ENCODE data around the gene EPB41L1.
"Not testable (repeated sequence)": the region's sequence is repeated elsewhere in the genome, so short reads cannot be mapped to it uniquely, and the experiment has no call there.

Gene EPB41L1

GRCh38 chr20:36125097-36125496 is 29.4 kb upstream of the EPB41L1 start:
- no peak for DNase-seq

- DNase-seq, result peak in 10 of 58 donors; percentile 10 to 41 (median 21)
These were observed 27.6 kb upstream of the EPB41L1 start for GRCh38 chr20:36126836-36127527.

GRCh38 chr20:36128463-36129159 is 25.9 kb upstream of the EPB41L1 start:
- DNase-seq, result no peak

- no peak for DNase-seq
These were observed 25.4 kb upstream of the EPB41L1 start for GRCh38 chr20:36129160-36129543.

GRCh38 chr20:36130390-36130789 is 24.1 kb upstream of the EPB41L1 start:
- no peak for DNase-seq

- DNase-seq, result peak in 3 of 58 donors; percentile 3 to 20 (median 14)
These were observed 21.7 kb upstream of the EPB41L1 start for GRCh38 chr20:36132802-36133211.

- DNase-seq, result no peak
These were observed 20.7 kb upstream of the EPB41L1 start for GRCh38 chr20:36133821-36134220.

- DNase-seq, result no peak
These were observed 19.4 kb upstream of the EPB41L1 start for GRCh38 chr20:36135159-36135558.

GRCh38 chr20:36135821-36136220 is 18.7 kb upstream of the EPB41L1 start:
- DNase-seq, result no peak

GRCh38 chr20:36137313-36137712 is 17.2 kb upstream of the EPB41L1 start:
- DNase-seq, result not testable (repeated sequence)

GRCh38 chr20:36141310-36141709 is 13.2 kb upstream of the EPB41L1 start:
- DNase-seq, result no peak

- DNase-seq, result no peak
These were observed 10.2 kb upstream of the EPB41L1 start for GRCh38 chr20:36144336-36144735.

- DNase-seq, result peak in 10 of 58 donors; percentile 8 to 30 (median 14)
These were observed 8.4 kb upstream of the EPB41L1 start for GRCh38 chr20:36145877-36146707.

GRCh38 chr20:36147690-36148089 is 6.8 kb upstream of the EPB41L1 start:
- DNase-seq, result no peak

- DNase-seq, result no peak
These were observed 6.1 kb upstream of the EPB41L1 start for GRCh38 chr20:36148439-36148838.

GRCh38 chr20:36149012-36149411 is 5.5 kb upstream of the EPB41L1 start:
- no peak for DNase-seq

- DNase-seq, result peak in 30 of 58 donors; percentile 12 to 64 (median 36)
These were observed 5.1 kb upstream of the EPB41L1 start for GRCh38 chr20:36149469-36149868.

GRCh38 chr20:36150489-36150846 is 4.1 kb upstream of the EPB41L1 start:
- DNase-seq, result no peak

- DNase-seq, result no peak
These were observed 3.5 kb upstream of the EPB41L1 start for GRCh38 chr20:36150847-36151539.

- DNase-seq, result peak in 14 of 58 donors; percentile 9 to 39 (median 20)
These were observed 2.3 kb upstream of the EPB41L1 start for GRCh38 chr20:36152261-36152660.

- DNase-seq, result no peak
These were observed 1.3 kb upstream of the EPB41L1 start for GRCh38 chr20:36153204-36153603.

Data from anterior cingulate cortex (tissue), 58 donors.